Suprapubic skin (tissue), 4 donors: ENCODE results near the gene CALCOCO2.

Source experiments
- EP300 ChIP-seq: sonication (generic); formaldehyde crosslinking; IDR thresholded peaks from one replicate; pipeline ENCODE4 v1.6.1; 2017; ENCODE audit warnings: antibody characterized with exemption
- POLR2A ChIP-seq, 2 donors: fragments of 450-650 bp; IDR thresholded peaks; one replicate each; pipeline ENCODE4 v1.6.1; 2017; ENCODE audit warnings: antibody characterized with exemption in 2 of 2, mild to moderate bottlenecking in 2 of 2, moderate library complexity in 2 of 2
- POLR2AphosphoS5 ChIP-seq, 3 donors: sonication (generic); formaldehyde crosslinking; IDR thresholded peaks; one replicate each; pipeline ENCODE4 v1.6.1; 2017; ENCODE audit warnings: antibody characterized with exemption in 3 of 3
- TF ChIP-seq, protein P1 (sequence below), 2 donors: fragments of 200-600 bp in 1 of 2; fragments of 450-650 bp in 1 of 2; sonication (generic) in 1 of 2; IDR thresholded peaks; one replicate each; pipeline ENCODE4 v1.5.1; 2016 to 2019; ENCODE audit warnings: antibody characterized with exemption in 2 of 2, mild to moderate bottlenecking in 1 of 2, moderate library complexity in 1 of 2

DNA sequence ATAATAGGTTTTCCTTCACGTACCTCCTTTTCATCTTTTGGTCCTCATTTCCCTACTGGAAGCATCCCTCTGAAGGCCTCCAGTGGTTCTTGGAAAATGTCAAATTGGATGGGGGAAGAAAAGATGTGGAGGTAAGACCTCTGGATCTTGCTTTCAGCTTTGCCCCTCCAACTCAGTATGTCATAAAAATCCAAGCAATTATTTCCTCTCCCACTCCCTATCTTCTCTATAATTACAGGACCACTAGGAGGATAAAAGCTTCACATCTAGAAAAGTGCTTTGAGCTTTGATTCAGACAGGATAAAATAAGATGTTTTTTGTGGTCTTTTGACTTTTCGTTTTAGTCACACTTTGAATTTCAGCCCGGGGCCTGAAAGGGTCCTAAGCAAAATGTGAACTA is 15.5 kb upstream of the CALCOCO2 start:
- TF ChIP-seq EP300 (no peak), POLR2AphosphoS5 (IDR thresholded peaks at IDR 0.05) (no peak), POLR2A (IDR thresholded peaks at IDR 0.05) (no peak)
- TF ChIP-seq, protein P1, sequence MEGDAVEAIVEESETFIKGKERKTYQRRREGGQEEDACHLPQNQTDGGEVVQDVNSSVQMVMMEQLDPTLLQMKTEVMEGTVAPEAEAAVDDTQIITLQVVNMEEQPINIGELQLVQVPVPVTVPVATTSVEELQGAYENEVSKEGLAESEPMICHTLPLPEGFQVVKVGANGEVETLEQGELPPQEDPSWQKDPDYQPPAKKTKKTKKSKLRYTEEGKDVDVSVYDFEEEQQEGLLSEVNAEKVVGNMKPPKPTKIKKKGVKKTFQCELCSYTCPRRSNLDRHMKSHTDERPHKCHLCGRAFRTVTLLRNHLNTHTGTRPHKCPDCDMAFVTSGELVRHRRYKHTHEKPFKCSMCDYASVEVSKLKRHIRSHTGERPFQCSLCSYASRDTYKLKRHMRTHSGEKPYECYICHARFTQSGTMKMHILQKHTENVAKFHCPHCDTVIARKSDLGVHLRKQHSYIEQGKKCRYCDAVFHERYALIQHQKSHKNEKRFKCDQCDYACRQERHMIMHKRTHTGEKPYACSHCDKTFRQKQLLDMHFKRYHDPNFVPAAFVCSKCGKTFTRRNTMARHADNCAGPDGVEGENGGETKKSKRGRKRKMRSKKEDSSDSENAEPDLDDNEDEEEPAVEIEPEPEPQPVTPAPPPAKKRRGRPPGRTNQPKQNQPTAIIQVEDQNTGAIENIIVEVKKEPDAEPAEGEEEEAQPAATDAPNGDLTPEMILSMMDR (IDR thresholded peaks at IDR 0.05) = no peak
